GM18526 (cell line): ENCODE data around the gene POLR2J2.
"Not testable (repeated sequence)": the region's sequence is repeated elsewhere in the genome, so short reads cannot be mapped to it uniquely, and the experiment has no call there.

ENCODE experiments used
- POLR2A ChIP-seq: IDR thresholded peaks from 3 replicates; pipeline ENCODE4 v1.6.1; 2011; ENCODE audit not compliant: insufficient read length; ENCODE audit errors: extremely low read depth

The POLR2J2 gene

GRCh38 chr7:102671166-102671955, at the start of gene POLR2J2:
POLR2J2 (minus strand) TSS chr7:102671663; CDS start chr7:102671601, 62 bp downstream.
- not testable (repeated sequence) for TF ChIP-seq POLR2A

GRCh38 chr7:102649924-102650323, 21.5 kb downstream of the POLR2J2 start, which contains the start of gene SPDYE2B:
SPDYE2B (plus strand) TSS chr7:102650319; CDS start chr7:102652349, 2,030 bp downstream.
- not testable (repeated sequence) for TF ChIP-seq POLR2A

- TF ChIP-seq POLR2A: not testable (repeated sequence)
Measured at GRCh38 chr7:102642691-102643090, 28.8 kb downstream of the POLR2J2 start, which contains the start of gene UPK3BL1. UPK3BL1 (minus strand) TSS chr7:102642791; CDS start chr7:102642741, 50 bp downstream.

- not testable (repeated sequence) for TF ChIP-seq POLR2A
Measured at GRCh38 chr7:102616507-102617125, 54.8 kb downstream of the POLR2J2 start, which contains the start of gene RASA4. RASA4 (minus strand) TSS chr7:102616756; CDS start chr7:102616689, 67 bp downstream.
